ENCODE measurements around the gene MED14.

MED14 gene

DNA sequence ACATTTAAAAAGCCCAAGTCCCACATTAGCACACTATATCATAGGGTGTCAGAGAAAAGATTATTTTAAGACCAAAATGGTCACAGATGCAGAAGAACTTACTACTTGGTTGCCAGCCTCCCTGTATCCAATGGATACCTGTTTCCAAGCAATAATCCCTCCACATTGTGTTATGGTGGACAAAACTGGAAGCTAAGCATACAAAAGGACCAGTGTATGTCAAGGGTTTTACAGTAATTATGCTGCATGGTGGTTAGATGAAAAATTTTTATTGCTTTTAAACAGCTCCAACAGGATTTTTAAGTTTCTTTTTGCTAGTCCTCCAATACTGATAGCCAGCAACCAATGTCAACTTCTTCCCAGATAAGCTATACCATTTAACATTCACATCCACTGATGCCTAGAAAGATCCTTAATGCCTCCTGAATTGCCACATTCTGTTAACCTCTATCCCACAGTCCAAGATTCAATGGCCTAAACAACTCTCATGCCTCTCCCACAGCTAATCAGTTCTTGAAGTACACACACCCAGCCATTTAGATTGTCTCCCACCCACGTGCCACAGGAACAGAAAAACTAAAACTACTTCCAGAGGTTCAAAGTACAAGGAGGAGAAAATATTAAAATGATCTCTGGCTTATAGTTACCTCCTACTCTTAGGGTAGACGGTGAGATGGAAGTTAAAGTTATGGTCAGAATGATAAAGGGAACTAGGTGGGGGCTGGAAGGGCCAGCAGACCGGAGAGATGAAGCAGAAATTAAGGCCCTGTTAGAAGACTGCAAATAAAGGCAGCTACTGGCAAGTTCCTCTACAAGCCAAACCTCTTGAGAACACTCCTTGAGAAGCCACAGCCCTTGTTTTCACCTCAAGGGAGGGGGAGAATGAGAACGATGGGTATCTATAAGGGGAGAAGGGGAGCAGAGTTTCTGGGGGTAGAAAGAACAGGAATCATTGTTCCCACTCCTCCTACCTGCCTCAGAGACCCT lies 5.5 kb downstream of the MED14 start:
- no peaks in the 10 kb centered on the region for H3K4me1 ChIP-seq (ENCODE audit: insufficient read depth, poor library complexity, severe bottlenecking)
- DNase-seq (ENCODE audit: low spot score), result no peak
- H3K27ac ChIP-seq (ENCODE audit: poor library complexity, severe bottlenecking), result no peak overlapping the region
- no peaks in the 10 kb centered on the region for H3K36me3 ChIP-seq (ENCODE audit: low read depth)
- H3K9me3 ChIP-seq (ENCODE audit: severe bottlenecking), result no peaks in the 10 kb centered on the region
- no peaks in the 10 kb centered on the region for H3K27me3 ChIP-seq (ENCODE audit: insufficient read depth, poor library complexity, severe bottlenecking)
- TF ChIP-seq, protein P1, sequence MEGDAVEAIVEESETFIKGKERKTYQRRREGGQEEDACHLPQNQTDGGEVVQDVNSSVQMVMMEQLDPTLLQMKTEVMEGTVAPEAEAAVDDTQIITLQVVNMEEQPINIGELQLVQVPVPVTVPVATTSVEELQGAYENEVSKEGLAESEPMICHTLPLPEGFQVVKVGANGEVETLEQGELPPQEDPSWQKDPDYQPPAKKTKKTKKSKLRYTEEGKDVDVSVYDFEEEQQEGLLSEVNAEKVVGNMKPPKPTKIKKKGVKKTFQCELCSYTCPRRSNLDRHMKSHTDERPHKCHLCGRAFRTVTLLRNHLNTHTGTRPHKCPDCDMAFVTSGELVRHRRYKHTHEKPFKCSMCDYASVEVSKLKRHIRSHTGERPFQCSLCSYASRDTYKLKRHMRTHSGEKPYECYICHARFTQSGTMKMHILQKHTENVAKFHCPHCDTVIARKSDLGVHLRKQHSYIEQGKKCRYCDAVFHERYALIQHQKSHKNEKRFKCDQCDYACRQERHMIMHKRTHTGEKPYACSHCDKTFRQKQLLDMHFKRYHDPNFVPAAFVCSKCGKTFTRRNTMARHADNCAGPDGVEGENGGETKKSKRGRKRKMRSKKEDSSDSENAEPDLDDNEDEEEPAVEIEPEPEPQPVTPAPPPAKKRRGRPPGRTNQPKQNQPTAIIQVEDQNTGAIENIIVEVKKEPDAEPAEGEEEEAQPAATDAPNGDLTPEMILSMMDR (IDR thresholded peaks at IDR 0.05; ENCODE audit: poor library complexity, severe bottlenecking), result no peak
- H3K4me3 ChIP-seq (ENCODE audit: severe bottlenecking), result no peak overlapping the region
- no peak for ATAC-seq (ENCODE audit: low read depth)

DNA sequence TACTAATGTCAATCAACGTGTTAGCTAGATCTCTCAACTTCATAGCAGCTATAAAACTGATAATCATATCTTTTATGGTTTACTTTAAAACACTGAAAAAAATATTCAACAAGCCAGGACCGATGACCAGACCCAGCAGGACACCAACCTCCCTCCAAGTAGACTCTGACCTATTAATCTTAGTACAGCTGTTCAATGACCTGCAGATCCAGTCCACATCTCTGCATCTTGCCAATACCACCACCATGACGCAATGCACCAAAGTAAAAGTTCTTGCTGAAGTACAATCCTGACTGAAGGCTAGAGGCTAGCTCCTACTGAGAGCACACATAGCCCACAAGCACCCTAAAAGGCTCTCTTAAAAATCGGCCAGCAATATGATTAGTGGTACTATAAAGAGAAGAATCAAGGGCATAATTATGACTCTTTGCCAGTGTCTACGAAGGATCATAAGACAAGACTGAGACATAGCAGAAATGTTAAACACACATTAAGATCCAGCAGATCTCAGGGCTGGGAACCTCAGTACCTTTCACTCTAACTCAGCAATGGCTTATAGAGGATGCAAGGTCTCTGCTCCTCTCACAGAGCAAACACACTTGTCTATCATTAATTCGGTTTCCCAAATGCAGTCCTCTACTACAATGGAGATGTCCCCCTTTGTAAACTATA lies 7.6 kb downstream of the MED14 start:
- H3K36me3 ChIP-seq (ENCODE audit: low read depth), result no peaks in the 10 kb centered on the region
- H3K27me3 ChIP-seq (ENCODE audit: insufficient read depth, poor library complexity, severe bottlenecking), result no peaks in the 10 kb centered on the region
- ATAC-seq (ENCODE audit: low read depth) (no peak), DNase-seq (ENCODE audit: low spot score) (no peak)
- H3K27ac ChIP-seq (ENCODE audit: poor library complexity, severe bottlenecking), result no peak overlapping the region
- no peak overlapping the region for H3K4me3 ChIP-seq (ENCODE audit: severe bottlenecking)
- no peaks in the 10 kb centered on the region for H3K9me3 ChIP-seq (ENCODE audit: severe bottlenecking)
- TF ChIP-seq, protein P1 (IDR thresholded peaks at IDR 0.05; ENCODE audit: poor library complexity, severe bottlenecking), result no peak
- H3K4me1 ChIP-seq (ENCODE audit: insufficient read depth, poor library complexity, severe bottlenecking), result no peaks in the 10 kb centered on the region

DNA sequence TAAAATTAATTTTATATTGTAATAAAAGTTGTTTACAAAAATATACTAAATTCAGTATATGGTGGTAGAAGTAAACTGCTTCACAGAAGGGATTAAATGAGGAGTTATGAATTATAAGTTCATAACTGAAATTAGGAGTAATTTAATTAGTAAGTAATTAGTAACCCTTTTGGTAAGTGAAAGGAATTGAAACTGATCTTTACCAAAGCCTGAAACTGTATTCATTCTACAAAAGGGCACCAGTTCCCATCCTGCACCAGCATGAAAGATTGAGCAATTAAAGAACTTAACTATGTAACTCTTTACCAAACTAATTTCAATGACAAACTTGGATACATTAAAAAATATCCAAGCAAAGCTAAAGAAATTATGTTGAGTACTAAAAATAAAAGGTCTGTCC lies 8.2 kb downstream of the MED14 start:
- no peaks in the 10 kb centered on the region for H3K4me1 ChIP-seq (ENCODE audit: insufficient read depth, poor library complexity, severe bottlenecking)
- H3K9me3 ChIP-seq (ENCODE audit: severe bottlenecking), result no peaks in the 10 kb centered on the region
- DNase-seq (ENCODE audit: low spot score), result no peak
- H3K36me3 ChIP-seq (ENCODE audit: low read depth), result no peaks in the 10 kb centered on the region
- ATAC-seq (ENCODE audit: low read depth), result no peak
- H3K27me3 ChIP-seq (ENCODE audit: insufficient read depth, poor library complexity, severe bottlenecking), result no peaks in the 10 kb centered on the region
- TF ChIP-seq, protein P1 (IDR thresholded peaks at IDR 0.05; ENCODE audit: poor library complexity, severe bottlenecking), result no peak
- H3K4me3 ChIP-seq (ENCODE audit: severe bottlenecking), result no peak overlapping the region
- no peak overlapping the region for H3K27ac ChIP-seq (ENCODE audit: poor library complexity, severe bottlenecking)

DNA sequence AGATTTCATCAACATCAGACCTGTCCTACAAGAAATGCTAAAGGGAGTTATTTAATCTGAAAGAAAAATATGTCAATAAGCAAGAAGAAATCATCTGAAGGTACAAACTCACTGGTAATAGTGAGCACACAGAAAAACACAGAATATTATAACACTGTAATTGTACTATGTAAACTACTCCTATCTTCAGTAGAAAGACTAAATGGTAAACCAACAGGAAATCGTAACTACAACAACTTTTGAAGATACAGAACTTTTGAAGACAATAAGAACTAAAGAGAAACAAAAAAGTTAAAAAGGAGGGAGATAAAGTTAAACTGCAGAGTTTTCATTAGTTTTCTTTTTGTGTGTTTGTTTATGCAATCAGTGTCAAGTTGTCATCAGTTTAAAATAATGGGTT lies 12.4 kb downstream of the MED14 start:
- TF ChIP-seq, protein P1 (IDR thresholded peaks at IDR 0.05; ENCODE audit: poor library complexity, severe bottlenecking), result no peak
- Histone ChIP-seq H3K4me3 (ENCODE audit: severe bottlenecking) (no peak overlapping the region), H3K27me3 (ENCODE audit: insufficient read depth, poor library complexity, severe bottlenecking) (no peaks in the 10 kb centered on the region), H3K27ac (ENCODE audit: poor library complexity, severe bottlenecking) (no peak overlapping the region), H3K4me1 (ENCODE audit: insufficient read depth, poor library complexity, severe bottlenecking) (peaks cover 10% of the 10 kb centered on the region), H3K36me3 (ENCODE audit: low read depth) (no peaks in the 10 kb centered on the region), H3K9me3 (ENCODE audit: severe bottlenecking) (no peaks in the 10 kb centered on the region)
- DNase-seq (ENCODE audit: low spot score) (no peak), ATAC-seq (ENCODE audit: low read depth) (no peak)
